CD14-positive monocyte (primary cell): ENCODE measurements around the gene HYAL1. TPM values are rescaled to one million over a fixed set of nuclear protein-coding genes. Genes with fewer than 3 reads are reported as not detected.

ENCODE experiments used
- DNase-seq, 3 donors: peaks; one replicate each; pipeline ENCODE4 v3.0.0-alpha.2; 2011 to 2022
- H2AFZ ChIP-seq: 2 replicates; pipeline ENCODE4 v1.6.0; 2012; ENCODE audit warnings: mild to moderate bottlenecking, low read depth, low read length, inconsistent platforms; ENCODE audit not compliant: insufficient read depth, poor library complexity, severe bottlenecking
- H3K27ac ChIP-seq, 2 donors: 1 replicate in 1 of 2; 2 replicates in 1 of 2; pipeline ENCODE4 v1.5.1; 2012 to 2013; ENCODE audit warnings: low read length in 2 of 2, control low read depth in 1 of 2, inconsistent platforms in 1 of 2, low read depth in 1 of 2, mild to moderate bottlenecking in 1 of 2
- H3K27me3 ChIP-seq, 2 donors: one replicate each; pipeline versions ENCODE4 v1.6.0 to v1.6.1; 2011 to 2013; ENCODE audit warnings: low read length in 2 of 2; ENCODE audit not compliant: control insufficient read depth in 2 of 2, insufficient read depth in 2 of 2
- H3K36me3 ChIP-seq, 2 donors: replicated peaks in 1 of 2; 1 replicate in 1 of 2; 2 replicates in 1 of 2; pipeline versions ENCODE4 v1.5.1 to v1.6.1; 2012 to 2013; ENCODE audit warnings: low read length in 2 of 2, control low read depth in 1 of 2, inconsistent platforms in 1 of 2, mild to moderate bottlenecking in 1 of 2; ENCODE audit not compliant: insufficient read depth in 2 of 2, control insufficient read depth in 1 of 2
- H3K4me1 ChIP-seq, 2 donors: 1 replicate in 1 of 2; 2 replicates in 1 of 2; pipeline versions ENCODE4 v1.5.1 to v1.6.1; 2012 to 2013; ENCODE audit warnings: low read length in 2 of 2, control low read depth in 1 of 2, inconsistent platforms in 1 of 2, mild to moderate bottlenecking in 1 of 2, moderate library complexity in 1 of 2; ENCODE audit not compliant: insufficient read depth in 2 of 2, control insufficient read depth in 1 of 2
- H3K4me2 ChIP-seq: replicated peaks from 2 replicates; pipeline ENCODE3; 2012; ENCODE audit warnings: low read length, moderate library complexity, mild to moderate bottlenecking; ENCODE audit not compliant: poor library complexity, severe bottlenecking; ENCODE audit errors: extremely low read depth
- H3K4me3 ChIP-seq, 3 experiments: fragments of 200-600 bp in 1 of 3; sonication (generic) in 1 of 3; replicated peaks in 1 of 3; 1 replicate in 2 of 3; 2 replicates in 1 of 3; pipeline ENCODE4 v1.5.1; 2011 to 2013; ENCODE audit warnings: low read length in 3 of 3, mild to moderate bottlenecking in 3 of 3, control low read depth in 2 of 3, low read depth in 2 of 3, inconsistent platforms in 1 of 3, moderate library complexity in 1 of 3
- H3K79me2 ChIP-seq: 2 replicates; pipeline ENCODE4 v1.6.0; 2012; ENCODE audit warnings: mild to moderate bottlenecking, control low read depth, inconsistent platforms, low read length, moderate library complexity; ENCODE audit not compliant: insufficient read depth
- H3K9ac ChIP-seq: 2 replicates; pipeline ENCODE4 v1.6.0; 2017; ENCODE audit warnings: low read length, mild to moderate bottlenecking; ENCODE audit not compliant: insufficient read depth, poor library complexity, severe bottlenecking
- H3K9me3 ChIP-seq, 2 donors: replicated peaks in 1 of 2; 1 replicate in 1 of 2; 2 replicates in 1 of 2; pipeline versions ENCODE4 v1.5.1 to v1.6.1; 2012 to 2013; ENCODE audit warnings: low read length in 2 of 2, control low read depth in 1 of 2; ENCODE audit not compliant: control insufficient read depth in 1 of 2, insufficient read depth in 1 of 2
- H4K20me1 ChIP-seq: 2 replicates; pipeline ENCODE4 v1.6.0; 2012; ENCODE audit warnings: mild to moderate bottlenecking, low read length, control low read depth, moderate library complexity; ENCODE audit not compliant: insufficient read depth
- H3K27ac Mint-ChIP-seq, 7 donors: one replicate each; pipeline ENCODE4 v1.8.0; 2020; ENCODE audit warnings: mild to moderate bottlenecking in 7 of 7, mixed read lengths in 7 of 7, moderate library complexity in 6 of 7, inconsistent platforms in 2 of 7
- H3K27me3 Mint-ChIP-seq, 3 donors: one replicate each; pipeline ENCODE4 v1.8.0; 2021 to 2022; ENCODE audit warnings: low read depth in 3 of 3, mild to moderate bottlenecking in 3 of 3, mixed read lengths in 3 of 3, moderate library complexity in 3 of 3, inconsistent platforms in 1 of 3
- H3K36me3 Mint-ChIP-seq, 2 donors: one replicate each; pipeline ENCODE4 v1.8.0; 2020; ENCODE audit warnings: mixed read lengths in 2 of 2, inconsistent platforms in 1 of 2, mild to moderate bottlenecking in 1 of 2
- H3K4me1 Mint-ChIP-seq: one replicate; pipeline ENCODE4 v1.8.0; 2020; ENCODE audit warnings: mild to moderate bottlenecking, mixed read lengths
- H3K4me3 Mint-ChIP-seq, 2 donors: one replicate each; pipeline ENCODE4 v1.8.0; 2020; ENCODE audit warnings: mild to moderate bottlenecking in 2 of 2, mixed read lengths in 2 of 2, moderate library complexity in 1 of 2
- H3K9me3 Mint-ChIP-seq, 7 donors: one replicate each; pipeline ENCODE4 v1.8.0; 2020 to 2022; ENCODE audit warnings: mixed read lengths in 7 of 7, mild to moderate bottlenecking in 6 of 7, moderate library complexity in 6 of 7, inconsistent platforms in 2 of 7
- CTCF ChIP-seq: fragments of 200-600 bp; IDR thresholded peaks from one replicate; pipeline ENCODE4 v1.8.0; 2022; ENCODE audit warnings: antibody characterized with exemption, mild to moderate bottlenecking
- WGBS: methylation state at CpG from one replicate; pipeline ENCODE4 v1.1.5; 2013; ENCODE audit warnings: missing lambda C conversion rate; ENCODE audit not compliant: insufficient coverage; 5-methylcytosine and 5-hydroxymethylcytosine counted together
- intact Hi-C, 2 donors: fragments of 100-400 bp; cut with micrococcal nuclease; formaldehyde crosslinking; loops; one replicate each; pipeline versions ENCODE4 v1.15.0 to v1.15.1; 2023
- polyA plus RNA-seq, 3 donors: library from polyadenylated mRNA; depleted of rRNA in 1 of 3; unstranded in 2 of 3; stranded (reverse) in 1 of 3; fragments of 300-500 nt in 2 of 3; fragments of >200 nt in 1 of 3; fragmentation: Illumina TruSeq in 2 of 3; gene quantifications; 1 replicate in 2 of 3; 2 replicates in 1 of 3; pipeline ENCODE4 v1.2.3, GENCODE V29; 2012 to 2021

The HYAL1 gene
- polyA plus RNA-seq, 3 donors, result 0.57 TPM; not detected in 2

- Histone ChIP-seq H3K36me3 (peaks cover 9 to 16% of the 10 kb centered on the region in 2 donors), H3K27ac (no peak within 1 kb of the TSS), H3K4me3 (peak within 1 kb of the TSS; percentile 26 to 70 (median 42)), H4K20me1 (peaks cover 15% of the 10 kb centered on the region), H3K4me1 (peaks cover 59 to 79% of the 10 kb centered on the region in 2 donors), H3K4me2 (peak within 1 kb of the TSS; percentile 83), H2AFZ (peak within 1 kb of the TSS; percentile 67), H3K79me2 (peaks cover 43% of the 10 kb centered on the region), H3K27me3 (no peaks in the 10 kb centered on the region), H3K9me3 (no peaks in the 10 kb centered on the region), H3K9ac (no peak within 1 kb of the TSS)
- Mint-ChIP-seq H3K27ac (peak within 1 kb of the TSS; percentile 70 to 89 (median 82)), H3K36me3 (peaks cover 17 to 18% of the 10 kb centered on the region in 2 donors), H3K9me3 (no peaks in the 10 kb centered on the region), H3K4me1 (peaks cover 79% of the 10 kb centered on the region), H3K27me3 (no peaks in the 10 kb centered on the region), H3K4me3 (peak within 1 kb of the TSS; percentile 80 to 90)
- 7% methylated on average over 45 of the region's 45 CpGs for WGBS
- intact Hi-C loops, result loop anchor here (2.0 to 5.0 kb wide), 2 partner anchors 202 to 203 kb away; no protein-coding TSS in a partner anchor
- TF ChIP-seq CTCF, result no peak
- peak; percentile 64 to 72 (median 70) for DNase-seq
These were observed 42.3 kb upstream of the HYAL1 start, which contains the start of gene ZMYND10 for GRCh38 chr3:50345586-50346234. Gene ZMYND10, minus strand, starts transcription at chr3:50345732. Its CDS starts 153 bp downstream, at chr3:50345579.

- WGBS, result 86% methylated on average over 8 of the region's 8 CpGs
- Histone ChIP-seq H3K27ac (no peak overlapping the region), H3K27me3 (no peaks in the 10 kb centered on the region), H3K79me2 (peaks cover 45% of the 10 kb centered on the region), H2AFZ (no peak overlapping the region), H3K9me3 (no peaks in the 10 kb centered on the region), H4K20me1 (peaks cover 15% of the 10 kb centered on the region), H3K4me2 (peak overlapping the region; percentile 83), H3K36me3 (peaks cover 9 to 16% of the 10 kb centered on the region in 2 donors), H3K4me3 (peak overlapping the region in 2 of 3 experiments; percentile 42 to 70), H3K9ac (no peak overlapping the region), H3K4me1 (peaks cover 57 to 79% of the 10 kb centered on the region in 2 donors)
- H3K36me3 Mint-ChIP-seq, result peaks cover 17 to 18% of the 10 kb centered on the region in 2 donors
- no peak for TF ChIP-seq CTCF
- no peaks in the 10 kb centered on the region for H3K27me3 Mint-ChIP-seq
- peaks cover 75% of the 10 kb centered on the region for H3K4me1 Mint-ChIP-seq
- DNase-seq, result no peak
- intact Hi-C loops, result loop anchor here in 1 of 2 donors (5.0 kb wide), 1 partner anchor 202 kb away; no protein-coding TSS in a partner anchor
- no peak overlapping the region for H3K27ac Mint-ChIP-seq
- H3K9me3 Mint-ChIP-seq, result no peaks in the 10 kb centered on the region
- H3K4me3 Mint-ChIP-seq, result no peak overlapping the region
These were observed 41.6 kb upstream of the HYAL1 start for GRCh38 chr3:50345008-50345407.
